ENCODE measurements around the gene CLEC16A.

Gene CLEC16A

GRCh38 chr16:10944249-10945064, at the start of gene CLEC16A:
Gene CLEC16A, plus strand, starts transcription at chr16:10944564. Its CDS starts 154 bp downstream, at chr16:10944718.
- no peaks in the 10 kb centered on the region for H3K36me3 ChIP-seq (ENCODE audit: control insufficient read depth, insufficient read depth, low read length)
- H3K4me1 ChIP-seq (ENCODE audit: control insufficient read depth, insufficient read depth, low read length), result peaks cover 62% of the 10 kb centered on the region
- peak within 1 kb of the TSS; percentile 91 for H3K4me3 ChIP-seq (ENCODE audit: low read depth, low read length)
- H3K9ac ChIP-seq (ENCODE audit: low read length), result no peak within 1 kb of the TSS
- no peaks in the 10 kb centered on the region for H3K9me3 ChIP-seq (ENCODE audit: control insufficient read depth, insufficient read depth, low read depth, low read length)
- no peaks in the 10 kb centered on the region; the same call in 1 of the 2 replicates for H3K27me3 ChIP-seq (ENCODE audit: control insufficient read depth, insufficient read depth, low read length)
- no peak within 1 kb of the TSS; the same call in 1 of the 2 replicates for H3K27ac ChIP-seq (ENCODE audit: low read depth, low read length)

GRCh38 chr16:10895053-10895946, 49.1 kb upstream of the CLEC16A start:
- no peak overlapping the region for H3K27ac ChIP-seq (ENCODE audit: low read depth, low read length)
- H3K9ac ChIP-seq (ENCODE audit: low read length), result no peak overlapping the region
- H3K36me3 ChIP-seq (ENCODE audit: control insufficient read depth, insufficient read depth, low read length), result no peaks in the 10 kb centered on the region
- H3K27me3 ChIP-seq (ENCODE audit: control insufficient read depth, insufficient read depth, low read length), result peaks cover 9% of the 10 kb centered on the region; the same call in 1 of the 2 replicates
- peaks cover 6% of the 10 kb centered on the region for H3K4me1 ChIP-seq (ENCODE audit: control insufficient read depth, insufficient read depth, low read length)
- no peaks in the 10 kb centered on the region for H3K9me3 ChIP-seq (ENCODE audit: control insufficient read depth, insufficient read depth, low read depth, low read length)
- 0 out of 2 replicates have a peak overlapping the region, but pooled peaks have one; percentile 23 for H3K4me3 ChIP-seq (ENCODE audit: low read depth, low read length)

GRCh38 chr16:10896165-10896564, 48.2 kb upstream of the CLEC16A start:
- H3K4me3 ChIP-seq (ENCODE audit: low read depth, low read length), result no peak overlapping the region
- peaks cover 6% of the 10 kb centered on the region for H3K4me1 ChIP-seq (ENCODE audit: control insufficient read depth, insufficient read depth, low read length)
- H3K27ac ChIP-seq (ENCODE audit: low read depth, low read length), result no peak overlapping the region
- no peaks in the 10 kb centered on the region for H3K36me3 ChIP-seq (ENCODE audit: control insufficient read depth, insufficient read depth, low read length)
- H3K9ac ChIP-seq (ENCODE audit: low read length), result no peak overlapping the region
- H3K27me3 ChIP-seq (ENCODE audit: control insufficient read depth, insufficient read depth, low read length), result peaks cover 9% of the 10 kb centered on the region; the same call in 1 of the 2 replicates
- H3K9me3 ChIP-seq (ENCODE audit: control insufficient read depth, insufficient read depth, low read depth, low read length), result no peaks in the 10 kb centered on the region

- H3K27me3 ChIP-seq (ENCODE audit: control insufficient read depth, insufficient read depth, low read length), result peaks cover 9% of the 10 kb centered on the region; the same call in 1 of the 2 replicates
- no peaks in the 10 kb centered on the region for H3K9me3 ChIP-seq (ENCODE audit: control insufficient read depth, insufficient read depth, low read depth, low read length)
- H3K36me3 ChIP-seq (ENCODE audit: control insufficient read depth, insufficient read depth, low read length), result no peaks in the 10 kb centered on the region
- H3K27ac ChIP-seq (ENCODE audit: low read depth, low read length), result no peak overlapping the region
- no peak overlapping the region for H3K4me3 ChIP-seq (ENCODE audit: low read depth, low read length)
- H3K4me1 ChIP-seq (ENCODE audit: control insufficient read depth, insufficient read depth, low read length), result peaks cover 6% of the 10 kb centered on the region
- no peak overlapping the region for H3K9ac ChIP-seq (ENCODE audit: low read length)
Measured at GRCh38 chr16:10896723-10897122, 47.6 kb upstream of the CLEC16A start.

GRCh38 chr16:10897134-10897533, 47.2 kb upstream of the CLEC16A start:
- Histone ChIP-seq H3K36me3 (ENCODE audit: control insufficient read depth, insufficient read depth, low read length) (no peaks in the 10 kb centered on the region), H3K9me3 (ENCODE audit: control insufficient read depth, insufficient read depth, low read depth, low read length) (no peaks in the 10 kb centered on the region), H3K4me3 (ENCODE audit: low read depth, low read length) (no peak overlapping the region), H3K27me3 (ENCODE audit: control insufficient read depth, insufficient read depth, low read length) (peaks cover 9% of the 10 kb centered on the region; the same call in 1 of the 2 replicates), H3K4me1 (ENCODE audit: control insufficient read depth, insufficient read depth, low read length) (peaks cover 6% of the 10 kb centered on the region), H3K9ac (ENCODE audit: low read length) (no peak overlapping the region), H3K27ac (ENCODE audit: low read depth, low read length) (no peak overlapping the region)

GRCh38 chr16:10902999-10903398, 41.4 kb upstream of the CLEC16A start:
- H3K4me3 ChIP-seq (ENCODE audit: low read depth, low read length), result no peak overlapping the region
- no peaks in the 10 kb centered on the region for H3K27me3 ChIP-seq (ENCODE audit: control insufficient read depth, insufficient read depth, low read length)
- no peaks in the 10 kb centered on the region for H3K36me3 ChIP-seq (ENCODE audit: control insufficient read depth, insufficient read depth, low read length)
- H3K4me1 ChIP-seq (ENCODE audit: control insufficient read depth, insufficient read depth, low read length), result no peaks in the 10 kb centered on the region
- H3K27ac ChIP-seq (ENCODE audit: low read depth, low read length), result no peak overlapping the region
- no peak overlapping the region for H3K9ac ChIP-seq (ENCODE audit: low read length)
- peaks cover 10% of the 10 kb centered on the region for H3K9me3 ChIP-seq (ENCODE audit: control insufficient read depth, insufficient read depth, low read depth, low read length)

- Histone ChIP-seq H3K27ac (ENCODE audit: low read depth, low read length) (no peak overlapping the region), H3K4me1 (ENCODE audit: control insufficient read depth, insufficient read depth, low read length) (no peaks in the 10 kb centered on the region), H3K4me3 (ENCODE audit: low read depth, low read length) (no peak overlapping the region), H3K9ac (ENCODE audit: low read length) (no peak overlapping the region), H3K9me3 (ENCODE audit: control insufficient read depth, insufficient read depth, low read depth, low read length) (peaks cover 10% of the 10 kb centered on the region), H3K27me3 (ENCODE audit: control insufficient read depth, insufficient read depth, low read length) (no peaks in the 10 kb centered on the region; the same call in 1 of the 2 replicates), H3K36me3 (ENCODE audit: control insufficient read depth, insufficient read depth, low read length) (no peaks in the 10 kb centered on the region)
Measured at GRCh38 chr16:10906482-10906881, 37.9 kb upstream of the CLEC16A start.

GRCh38 chr16:10906914-10907756, 37.2 kb upstream of the CLEC16A start:
- Histone ChIP-seq H3K4me1 (ENCODE audit: control insufficient read depth, insufficient read depth, low read length) (no peaks in the 10 kb centered on the region), H3K4me3 (ENCODE audit: low read depth, low read length) (no peak overlapping the region), H3K9me3 (ENCODE audit: control insufficient read depth, insufficient read depth, low read depth, low read length) (peaks cover 10% of the 10 kb centered on the region), H3K36me3 (ENCODE audit: control insufficient read depth, insufficient read depth, low read length) (no peaks in the 10 kb centered on the region), H3K27me3 (ENCODE audit: control insufficient read depth, insufficient read depth, low read length) (no peaks in the 10 kb centered on the region; the same call in 1 of the 2 replicates), H3K27ac (ENCODE audit: low read depth, low read length) (no peak overlapping the region), H3K9ac (ENCODE audit: low read length) (no peak overlapping the region)

- Histone ChIP-seq H3K9me3 (ENCODE audit: control insufficient read depth, insufficient read depth, low read depth, low read length) (peaks cover 7% of the 10 kb centered on the region), H3K4me1 (ENCODE audit: control insufficient read depth, insufficient read depth, low read length) (no peaks in the 10 kb centered on the region), H3K9ac (ENCODE audit: low read length) (no peak overlapping the region), H3K4me3 (ENCODE audit: low read depth, low read length) (no peak overlapping the region), H3K36me3 (ENCODE audit: control insufficient read depth, insufficient read depth, low read length) (no peaks in the 10 kb centered on the region), H3K27ac (ENCODE audit: low read depth, low read length) (no peak overlapping the region), H3K27me3 (ENCODE audit: control insufficient read depth, insufficient read depth, low read length) (no peaks in the 10 kb centered on the region; the same call in 1 of the 2 replicates)
Measured at GRCh38 chr16:10907757-10908045, 36.7 kb upstream of the CLEC16A start.

- Histone ChIP-seq H3K27me3 (ENCODE audit: control insufficient read depth, insufficient read depth, low read length) (no peaks in the 10 kb centered on the region; the same call in 1 of the 2 replicates), H3K4me1 (ENCODE audit: control insufficient read depth, insufficient read depth, low read length) (peaks cover 4% of the 10 kb centered on the region; the same call in 1 of the 2 replicates), H3K4me3 (ENCODE audit: low read depth, low read length) (no peak overlapping the region), H3K36me3 (ENCODE audit: control insufficient read depth, insufficient read depth, low read length) (no peaks in the 10 kb centered on the region), H3K9me3 (ENCODE audit: control insufficient read depth, insufficient read depth, low read depth, low read length) (no peaks in the 10 kb centered on the region), H3K9ac (ENCODE audit: low read length) (no peak overlapping the region), H3K27ac (ENCODE audit: low read depth, low read length) (no peak overlapping the region)
Measured at GRCh38 chr16:10911267-10911666, 33.1 kb upstream of the CLEC16A start.
